Measurements from ENCODE around the gene CREB5.

DNA sequence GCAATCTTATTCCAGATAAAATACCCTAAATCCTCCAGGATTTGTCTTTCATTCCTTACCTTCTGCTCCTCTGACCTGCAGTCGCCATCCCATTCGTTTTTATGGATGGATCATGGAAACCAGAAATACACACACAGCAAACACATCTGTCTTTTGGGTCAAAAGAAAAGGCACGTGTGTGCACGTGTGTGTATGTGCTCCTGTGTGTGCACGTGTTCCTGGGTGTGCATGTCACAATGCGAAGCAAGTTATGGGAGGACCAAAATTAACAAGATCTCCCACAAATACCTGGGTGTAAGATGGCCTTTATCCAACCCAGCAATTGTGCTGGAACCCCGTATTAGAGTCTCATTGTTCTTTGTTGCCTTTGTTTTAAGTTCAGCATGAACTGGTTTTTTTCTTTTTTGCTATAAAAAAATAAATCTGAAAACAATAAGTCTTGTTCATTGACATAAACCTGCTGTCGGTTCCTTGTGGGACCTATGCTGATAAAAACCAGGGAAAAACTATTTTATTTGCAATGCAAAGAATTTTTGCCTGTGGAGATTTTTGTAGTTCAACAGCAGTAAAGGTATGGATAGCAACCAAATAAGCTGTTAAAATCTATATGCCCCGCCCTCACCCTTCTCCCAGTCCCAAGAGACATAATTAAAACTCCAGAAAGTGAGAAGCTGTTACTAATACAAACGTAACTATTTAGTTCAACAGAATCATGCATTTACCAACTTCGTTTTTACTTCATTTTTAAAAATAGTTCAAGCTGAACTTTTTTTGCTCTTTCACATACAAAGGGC, 229.6 kb downstream of the CREB5 start:
- TF ChIP-seq CTCF (IDR thresholded peaks at IDR 0.05) (no peak), POLR2A (IDR thresholded peaks at IDR 0.05) (no peak)
